Muscle of back (tissue), 13 donors: Measurements from ENCODE around the gene LETM1. TPM values are rescaled to one million over a fixed set of nuclear protein-coding genes. Genes with fewer than 3 reads are reported as not detected.

Source experiments
- DNase-seq, 3 donors: peaks; one replicate each; pipeline versions ENCODE4 v3.0.0 to v3.0.0-alpha.2; 2013
- long read RNA-seq, 9 donors: transcript quantifications; one replicate each; lab custom pipeline, GENCODE V29; 2026
- polyA plus RNA-seq, 10 donors: library from polyadenylated mRNA; unstranded; fragments of 120-200 nt; gene quantifications; one replicate each; pipeline ENCODE4 v1.2.1, GENCODE V29; 2013; ENCODE audit not compliant: insufficient read length in 10 of 10

LETM1 gene
- polyA plus RNA-seq: 10 to 100 TPM; 12.1 to 16.3 (median 14.7) TPM
- long read RNA-seq, donor 1, full-length matches to known transcripts: 1 of 1 reads
- long read RNA-seq, donor 1, partial matches to known transcripts: 0 of 1 reads
- long read RNA-seq, donor 1, other reads (novel, unspliced or antisense): 0 of 1 reads
- long read RNA-seq, donor 2, full-length matches to known transcripts: 1 of 1 reads
- long read RNA-seq, donor 2, partial matches to known transcripts: 0 of 1 reads
- long read RNA-seq, donor 2, other reads (novel, unspliced or antisense): 0 of 1 reads
- long read RNA-seq, donor 3: 0 reads
- long read RNA-seq, donor 4, full-length matches to known transcripts: 4 of 4 reads
- long read RNA-seq, donor 4, partial matches to known transcripts: 0 of 4 reads
- long read RNA-seq, donor 4, other reads (novel, unspliced or antisense): 0 of 4 reads
- long read RNA-seq, donor 5, full-length matches to known transcripts: 1 of 1 reads
- long read RNA-seq, donor 5, partial matches to known transcripts: 0 of 1 reads
- long read RNA-seq, donor 5, other reads (novel, unspliced or antisense): 0 of 1 reads
- long read RNA-seq, donor 6, full-length matches to known transcripts: 3 of 3 reads
- long read RNA-seq, donor 6, partial matches to known transcripts: 0 of 3 reads
- long read RNA-seq, donor 6, other reads (novel, unspliced or antisense): 0 of 3 reads
- long read RNA-seq, donor 7, full-length matches to known transcripts: 2 of 2 reads
- long read RNA-seq, donor 7, partial matches to known transcripts: 0 of 2 reads
- long read RNA-seq, donor 7, other reads (novel, unspliced or antisense): 0 of 2 reads
- long read RNA-seq, donor 8: 0 reads
- long read RNA-seq, donor 9: 0 reads

GRCh38 chr4:1856071-1856942 lies at the start of gene LETM1:
Gene LETM1, minus strand, starts transcription at chr4:1856156. Its CDS starts 206 bp downstream, at chr4:1855950.
- peak; percentile 94 to 98 (median 95) for DNase-seq

- no peak for DNase-seq
These were observed 48.1 kb upstream of the LETM1 start for GRCh38 chr4:1904042-1904441.

GRCh38 chr4:1903035-1903434 lies 47.1 kb upstream of the LETM1 start:
- no peak for DNase-seq

- no peak for DNase-seq
These were observed 46.3 kb upstream of the LETM1 start for GRCh38 chr4:1902243-1902642.

- DNase-seq: no peak
These were observed 45.2 kb upstream of the LETM1 start for GRCh38 chr4:1901127-1901526.

GRCh38 chr4:1900624-1901023 lies 44.7 kb upstream of the LETM1 start:
- no peak for DNase-seq

- DNase-seq: no peak
These were observed 44.1 kb upstream of the LETM1 start for GRCh38 chr4:1900087-1900433.

- peak; percentile 58 to 87 (median 77) for DNase-seq
These were observed 43.5 kb upstream of the LETM1 start for GRCh38 chr4:1899149-1900086.

- DNase-seq: no peak
These were observed 42.7 kb upstream of the LETM1 start for GRCh38 chr4:1898681-1899080.

- DNase-seq: no peak
These were observed 42.1 kb upstream of the LETM1 start for GRCh38 chr4:1898007-1898406.

- DNase-seq: no peak
These were observed 40.7 kb upstream of the LETM1 start for GRCh38 chr4:1896658-1896991.

- no peak for DNase-seq
These were observed 40.2 kb upstream of the LETM1 start for GRCh38 chr4:1895971-1896657.

- no peak for DNase-seq
These were observed 35.1 kb upstream of the LETM1 start for GRCh38 chr4:1890979-1891570.

- no peak for DNase-seq
These were observed 31.1 kb upstream of the LETM1 start for GRCh38 chr4:1887052-1887451.

- no peak for DNase-seq
These were observed 29.5 kb upstream of the LETM1 start for GRCh38 chr4:1885414-1885813.

GRCh38 chr4:1883583-1883982 lies 27.6 kb upstream of the LETM1 start:
- DNase-seq: no peak

- no peak for DNase-seq
These were observed 26.9 kb upstream of the LETM1 start for GRCh38 chr4:1882850-1883271.

GRCh38 chr4:1880332-1880731 lies 24.4 kb upstream of the LETM1 start:
- DNase-seq: no peak

- DNase-seq: no peak
These were observed 23.5 kb upstream of the LETM1 start for GRCh38 chr4:1879485-1879884.

GRCh38 chr4:1874201-1874600 lies 18.2 kb upstream of the LETM1 start:
- DNase-seq: no peak
